ENCODE data around the gene SHISA4.

The SHISA4 gene

DNA sequence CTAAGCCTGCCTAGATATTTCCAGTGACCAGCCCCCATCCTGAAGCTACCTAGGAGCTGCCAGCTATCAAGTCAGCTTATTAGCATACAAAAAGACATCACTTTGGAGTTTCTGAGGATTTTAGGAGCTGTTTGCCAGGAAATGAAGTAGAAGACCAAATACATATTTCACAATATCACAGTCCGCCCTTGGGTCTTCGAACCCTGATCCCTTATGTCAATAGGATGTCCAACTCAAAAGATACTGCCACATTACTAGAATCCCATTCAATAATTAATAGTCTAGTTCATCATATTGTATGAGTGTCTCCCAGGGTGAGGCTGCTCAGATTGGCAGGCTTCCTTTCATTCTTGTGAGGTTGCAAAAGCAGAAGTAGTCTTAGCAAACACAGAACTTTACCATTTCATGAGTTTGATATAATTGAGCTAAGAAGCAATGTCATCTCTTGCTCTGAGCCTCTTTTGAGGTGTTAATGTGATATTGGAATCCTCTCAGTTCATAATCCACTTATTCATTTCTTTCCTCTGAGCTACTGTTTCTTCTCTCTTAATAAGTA is 46.1 kb upstream of the SHISA4 start:
- no peaks in the 10 kb centered on the region for H3K9me3 ChIP-seq
- H3K27ac ChIP-seq: peak overlapping the region; percentile 3
- peaks cover 10 to 14% of the 10 kb centered on the region in 2 experiments for H3K4me1 ChIP-seq (ENCODE audit: control insufficient read depth in 1 of 2, insufficient read depth in 1 of 2, low read depth in 1 of 2, low read length in 1 of 2)
- H3K27me3 ChIP-seq: no peaks in the 10 kb centered on the region
- TF ChIP-seq CTCF (IDR thresholded peaks at IDR 0.05): no peak
- H3K36me3 ChIP-seq: no peaks in the 10 kb centered on the region
- H3K4me3 ChIP-seq (ENCODE audit: low read depth in 1 of 2, low read length in 1 of 2): no peak overlapping the region

GRCh38 chr1:201845331-201846083 is 43.2 kb upstream of the SHISA4 start:
- Histone ChIP-seq H3K4me1 (ENCODE audit: control insufficient read depth in 1 of 2, insufficient read depth in 1 of 2, low read depth in 1 of 2, low read length in 1 of 2) (peaks cover 10 to 14% of the 10 kb centered on the region in 2 experiments), H3K27ac (no peak overlapping the region), H3K36me3 (peaks cover 19% of the 10 kb centered on the region), H3K9me3 (no peaks in the 10 kb centered on the region), H3K4me3 (ENCODE audit: low read depth in 1 of 2, low read length in 1 of 2) (no peak overlapping the region), H3K27me3 (no peaks in the 10 kb centered on the region)
- no peak for TF ChIP-seq CTCF (IDR thresholded peaks at IDR 0.05)

DNA sequence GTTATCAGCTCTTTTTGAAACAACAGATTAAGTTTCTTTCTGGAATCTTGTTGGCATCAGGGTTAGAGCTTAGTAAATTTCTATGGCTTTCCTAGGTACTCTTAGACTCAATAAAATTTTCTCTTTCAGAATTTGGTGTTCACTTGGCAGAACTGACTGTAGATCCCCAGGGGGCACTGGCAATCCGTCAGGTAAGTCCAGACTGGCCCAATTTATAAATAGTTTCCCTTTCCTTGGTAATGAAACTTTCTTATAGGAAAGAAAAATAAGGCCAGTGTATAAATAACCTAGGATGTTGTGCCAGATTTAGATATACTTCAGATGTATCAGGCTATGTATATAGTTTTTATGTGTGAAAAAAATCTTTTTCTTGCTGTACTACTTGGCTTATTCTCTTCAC is 41.5 kb upstream of the SHISA4 start:
- no peak for TF ChIP-seq CTCF (IDR thresholded peaks at IDR 0.05)
- Histone ChIP-seq H3K9me3 (no peaks in the 10 kb centered on the region), H3K4me3 (ENCODE audit: low read depth in 1 of 2, low read length in 1 of 2) (no peak overlapping the region), H3K27me3 (no peaks in the 10 kb centered on the region), H3K27ac (no peak overlapping the region), H3K36me3 (peaks cover 26% of the 10 kb centered on the region), H3K4me1 (ENCODE audit: control insufficient read depth in 1 of 2, insufficient read depth in 1 of 2, low read depth in 1 of 2, low read length in 1 of 2) (peaks cover 10 to 14% of the 10 kb centered on the region in 2 experiments)

- TF ChIP-seq CTCF (IDR thresholded peaks at IDR 0.05): no peak
- H3K4me1 ChIP-seq (ENCODE audit: control insufficient read depth in 1 of 2, insufficient read depth in 1 of 2, low read depth in 1 of 2, low read length in 1 of 2): peaks cover 0 to 5% of the 10 kb centered on the region in 2 experiments
- H3K9me3 ChIP-seq: no peaks in the 10 kb centered on the region
- no peak overlapping the region for H3K4me3 ChIP-seq (ENCODE audit: low read depth in 1 of 2, low read length in 1 of 2)
- no peak overlapping the region for H3K27ac ChIP-seq
- peaks cover 36% of the 10 kb centered on the region for H3K36me3 ChIP-seq
- H3K27me3 ChIP-seq: no peaks in the 10 kb centered on the region
Observed at GRCh38 chr1:201848230-201848629, 40.5 kb upstream of the SHISA4 start.

DNA sequence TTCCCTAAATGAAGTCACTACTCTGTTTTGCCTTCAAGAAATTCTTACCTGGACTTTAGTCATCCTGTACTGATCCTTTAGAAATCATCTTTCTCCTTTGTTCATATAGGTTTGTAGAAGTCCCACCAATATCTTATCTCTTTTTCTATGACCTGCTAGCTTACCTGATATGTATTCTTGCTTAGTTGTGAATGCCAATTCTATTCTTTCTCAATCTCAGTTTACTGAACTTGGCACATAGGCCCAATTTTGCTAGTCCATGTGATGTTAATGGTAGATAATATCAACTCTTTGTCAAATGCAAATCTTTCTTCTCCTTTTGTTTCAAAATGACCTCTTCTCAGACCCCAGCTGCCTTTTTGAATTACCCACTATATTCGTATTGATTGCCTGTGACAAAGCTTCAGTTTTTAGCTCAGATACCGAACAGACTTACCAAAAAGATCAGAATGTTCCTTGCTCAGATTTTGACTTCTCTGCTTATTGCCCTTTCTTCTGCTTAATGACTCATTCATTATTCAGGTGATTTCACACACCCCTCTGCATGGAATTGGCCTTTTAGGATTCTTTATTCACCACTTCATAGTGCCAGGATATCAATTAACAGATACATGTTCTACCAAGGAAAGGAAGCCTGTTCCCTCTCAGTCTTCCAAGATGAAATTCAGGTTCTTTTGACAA is 39.2 kb upstream of the SHISA4 start:
- H3K9me3 ChIP-seq: no peaks in the 10 kb centered on the region
- H3K27me3 ChIP-seq: no peaks in the 10 kb centered on the region
- H3K4me1 ChIP-seq (ENCODE audit: control insufficient read depth in 1 of 2, insufficient read depth in 1 of 2, low read depth in 1 of 2, low read length in 1 of 2): peaks cover 0 to 5% of the 10 kb centered on the region in 2 experiments
- peaks cover 49% of the 10 kb centered on the region for H3K36me3 ChIP-seq
- H3K4me3 ChIP-seq (ENCODE audit: low read depth in 1 of 2, low read length in 1 of 2): no peak overlapping the region
- H3K27ac ChIP-seq: no peak overlapping the region
- TF ChIP-seq CTCF (IDR thresholded peaks at IDR 0.05): no peak
